ENCODE results near the gene AKNAD1.

GRCh38 chr1:108851567-108851966 is 5.3 kb downstream of the AKNAD1 start:
- TF ChIP-seq CTCF (IDR thresholded peaks at IDR 0.05) (no peak), POLR2AphosphoS5 (IDR thresholded peaks at IDR 0.05) (no peak), POLR2A (IDR thresholded peaks at IDR 0.05) (no peak), EP300 (IDR thresholded peaks at IDR 0.05) (no peak)

Data from suprapubic skin (tissue), 4 donors.